ENCODE data around the gene ZNF646.

The ZNF646 gene

GRCh38 chr16:31118223-31119155 is 44.3 kb downstream of the ZNF646 start:
- Histone ChIP-seq H3K4me1 (ENCODE audit: insufficient read depth, low read length, poor library complexity, severe bottlenecking) (peaks cover 7% of the 10 kb centered on the region), H3K79me2 (ENCODE audit: insufficient read depth, low read length) (peaks cover 28% of the 10 kb centered on the region), H3K36me3 (ENCODE audit: insufficient read depth, low read length) (peaks cover 19% of the 10 kb centered on the region; the same call in 1 of the 2 replicates), H3K9me2 (replicated peaks; ENCODE audit: low read depth, low read length) (no peaks in the 10 kb centered on the region), H3F3A (ENCODE audit: low read depth) (peaks cover 4% of the 10 kb centered on the region; the same call in 1 of the 2 replicates), H2AFZ (ENCODE audit: low read length) (no peak overlapping the region), H3K9me3 (ENCODE audit: insufficient read depth, low read depth, low read length) (no peaks in the 10 kb centered on the region), H3K27me3 (ENCODE audit: insufficient read depth, low read length, poor library complexity, severe bottlenecking) (no peaks in the 10 kb centered on the region), H3K9ac (ENCODE audit: low read depth, low read length, poor library complexity, severe bottlenecking) (peak overlapping the region; percentile 83), H3K4me2 (ENCODE audit: low read depth, low read length, poor library complexity, severe bottlenecking) (peak overlapping the region; percentile 94), H4K20me1 (ENCODE audit: insufficient read depth, low read length, poor library complexity, severe bottlenecking) (peaks cover 21% of the 10 kb centered on the region), H3K4me3 (ENCODE audit: low read length, poor library complexity, severe bottlenecking) (peak overlapping the region; percentile 92)
- no peak for TF ChIP-seq EZH2phosphoT487 (IDR thresholded peaks at IDR 0.05; ENCODE audit: borderline replicate concordance)
- TF ChIP-seq CTCF (conservative IDR thresholded peaks at IDR 0.05; ENCODE audit: low read length) = no peak

GRCh38 chr16:31120129-31120528 is 45.9 kb downstream of the ZNF646 start:
- H3K9ac ChIP-seq (ENCODE audit: low read depth, low read length, poor library complexity, severe bottlenecking) = no peak overlapping the region
- H3K9me3 ChIP-seq (ENCODE audit: insufficient read depth, low read depth, low read length) = no peaks in the 10 kb centered on the region
- no peak overlapping the region for H3K4me2 ChIP-seq (ENCODE audit: low read depth, low read length, poor library complexity, severe bottlenecking)
- no peaks in the 10 kb centered on the region for H3F3A ChIP-seq (ENCODE audit: low read depth)
- H3K79me2 ChIP-seq (ENCODE audit: insufficient read depth, low read length) = peaks cover 28% of the 10 kb centered on the region
- H3K4me1 ChIP-seq (ENCODE audit: insufficient read depth, low read length, poor library complexity, severe bottlenecking) = peaks cover 7% of the 10 kb centered on the region
- H3K27me3 ChIP-seq (ENCODE audit: insufficient read depth, low read length, poor library complexity, severe bottlenecking) = no peaks in the 10 kb centered on the region
- H3K36me3 ChIP-seq (ENCODE audit: insufficient read depth, low read length) = peaks cover 19% of the 10 kb centered on the region; the same call in 1 of the 2 replicates
- no peaks in the 10 kb centered on the region for H3K9me2 ChIP-seq (replicated peaks; ENCODE audit: low read depth, low read length)
- peaks cover 21% of the 10 kb centered on the region for H4K20me1 ChIP-seq (ENCODE audit: insufficient read depth, low read length, poor library complexity, severe bottlenecking)
- no peak overlapping the region for H2AFZ ChIP-seq (ENCODE audit: low read length)
- no peak overlapping the region for H3K4me3 ChIP-seq (ENCODE audit: low read length, poor library complexity, severe bottlenecking)
- TF ChIP-seq EZH2phosphoT487 (IDR thresholded peaks at IDR 0.05; ENCODE audit: borderline replicate concordance) = no peak
- TF ChIP-seq CTCF (conservative IDR thresholded peaks at IDR 0.05; ENCODE audit: low read length) = no peak

GRCh38 chr16:31125844-31126243 is 51.6 kb downstream of the ZNF646 start:
- no peaks in the 10 kb centered on the region for H3K9me2 ChIP-seq (replicated peaks; ENCODE audit: low read depth, low read length)
- no peaks in the 10 kb centered on the region for H4K20me1 ChIP-seq (ENCODE audit: insufficient read depth, low read length, poor library complexity, severe bottlenecking)
- no peaks in the 10 kb centered on the region for H3F3A ChIP-seq (ENCODE audit: low read depth)
- peaks cover 9% of the 10 kb centered on the region; the same call in 1 of the 2 replicates for H3K36me3 ChIP-seq (ENCODE audit: insufficient read depth, low read length)
- TF ChIP-seq EZH2phosphoT487 (IDR thresholded peaks at IDR 0.05; ENCODE audit: borderline replicate concordance) (no peak), CTCF (conservative IDR thresholded peaks at IDR 0.05; ENCODE audit: low read length) (no peak)
- H3K9me3 ChIP-seq (ENCODE audit: insufficient read depth, low read depth, low read length) = no peaks in the 10 kb centered on the region
- H3K79me2 ChIP-seq (ENCODE audit: insufficient read depth, low read length) = peaks cover 3% of the 10 kb centered on the region; the same call in 1 of the 2 replicates
- H3K4me3 ChIP-seq (ENCODE audit: low read length, poor library complexity, severe bottlenecking) = no peak overlapping the region
- H3K27me3 ChIP-seq (ENCODE audit: insufficient read depth, low read length, poor library complexity, severe bottlenecking) = no peaks in the 10 kb centered on the region
- no peaks in the 10 kb centered on the region for H3K4me1 ChIP-seq (ENCODE audit: insufficient read depth, low read length, poor library complexity, severe bottlenecking)
- H2AFZ ChIP-seq (ENCODE audit: low read length) = no peak overlapping the region
- H3K4me2 ChIP-seq (ENCODE audit: low read depth, low read length, poor library complexity, severe bottlenecking) = no peak overlapping the region
- no peak overlapping the region for H3K9ac ChIP-seq (ENCODE audit: low read depth, low read length, poor library complexity, severe bottlenecking)
